Measurements from ENCODE around the gene SGMS2.

Gene SGMS2

GRCh38 chr4:107793996-107794395 is 30.7 kb upstream of the SGMS2 start:
- no peak for DNase-seq (ENCODE audit: low spot score)
- in situ Hi-C loops (cut with MboI; ENCODE audit: low pct_unique_long_range_greater_than_20kb, low sequenced_read_pairs, unreplicated experiment): no loop called here
- TF ChIP-seq CTCF (IDR thresholded peaks at IDR 0.05; ENCODE audit: extremely low read depth, insufficient read depth, missing control alignments): no peak

DNA sequence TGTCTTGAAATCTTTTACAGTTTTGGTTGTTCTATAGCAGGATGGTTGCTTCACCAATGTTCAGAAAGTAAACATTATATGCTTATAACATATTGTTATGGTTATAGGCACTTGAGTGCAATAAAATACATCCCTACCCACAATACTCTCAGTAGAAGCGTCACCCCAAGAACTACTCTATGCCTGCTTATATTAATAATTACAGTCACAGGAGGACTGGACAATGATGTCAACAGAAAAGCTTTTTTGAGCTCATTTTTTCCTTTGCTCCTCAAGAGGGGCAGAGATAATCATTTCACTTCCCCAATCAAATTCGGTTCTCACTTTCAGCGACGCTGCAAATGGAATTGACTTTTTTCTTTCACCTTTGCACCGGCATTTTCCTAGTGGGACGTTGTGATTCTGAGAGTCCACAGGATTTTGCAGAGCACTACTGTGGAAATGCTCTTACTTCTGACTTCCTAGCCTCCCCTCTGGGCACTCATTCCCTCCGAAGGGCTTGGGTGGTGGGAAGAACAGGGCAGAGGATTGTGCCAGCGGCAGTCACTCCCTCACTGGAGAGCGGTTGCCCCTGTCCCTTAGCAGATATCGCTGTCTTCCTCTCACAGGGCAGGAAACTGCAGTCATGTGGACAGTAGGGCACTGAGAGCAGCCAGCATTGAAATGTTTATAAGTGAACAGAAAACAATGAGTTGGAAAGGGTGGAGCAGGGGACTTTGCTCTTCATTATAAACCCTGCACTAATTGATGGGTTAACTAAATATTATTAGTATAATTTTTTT is 24.9 kb upstream of the SGMS2 start:
- no peak for TF ChIP-seq CTCF (IDR thresholded peaks at IDR 0.05; ENCODE audit: extremely low read depth, insufficient read depth, missing control alignments)
- in situ Hi-C loops (cut with MboI; ENCODE audit: low pct_unique_long_range_greater_than_20kb, low sequenced_read_pairs, unreplicated experiment): no loop called here
- DNase-seq (ENCODE audit: low spot score): no peak

- DNase-seq (ENCODE audit: low spot score): no peak
- in situ Hi-C loops (cut with MboI; ENCODE audit: low pct_unique_long_range_greater_than_20kb, low sequenced_read_pairs, unreplicated experiment): no loop called here
- no peak for TF ChIP-seq CTCF (IDR thresholded peaks at IDR 0.05; ENCODE audit: extremely low read depth, insufficient read depth, missing control alignments)
Measured at GRCh38 chr4:107800706-107801105, 24.0 kb upstream of the SGMS2 start.

DNA sequence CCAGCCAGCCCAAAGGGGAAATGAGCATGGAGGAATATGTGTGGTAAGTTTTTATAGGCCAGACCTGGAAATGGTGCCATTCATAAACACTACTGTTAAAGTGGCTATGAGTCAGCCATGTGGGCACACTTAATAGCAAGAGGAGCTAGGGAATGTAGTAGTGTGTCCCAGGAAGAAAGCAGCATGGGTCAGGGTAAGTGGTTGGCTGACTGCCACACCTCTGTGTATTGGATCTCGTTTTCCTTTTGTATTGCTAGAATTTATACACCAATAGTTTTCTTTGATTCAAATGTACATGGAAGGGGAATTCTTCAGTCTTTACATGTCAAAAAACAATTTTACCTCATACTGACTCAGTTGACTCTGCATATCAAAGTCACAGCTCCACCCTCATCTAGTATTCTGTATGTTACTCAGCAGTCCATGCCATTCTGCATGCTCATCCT is 22.9 kb upstream of the SGMS2 start:
- in situ Hi-C loops (cut with MboI; ENCODE audit: low pct_unique_long_range_greater_than_20kb, low sequenced_read_pairs, unreplicated experiment): no loop called here
- no peak for TF ChIP-seq CTCF (IDR thresholded peaks at IDR 0.05; ENCODE audit: extremely low read depth, insufficient read depth, missing control alignments)
- no peak for DNase-seq (ENCODE audit: low spot score)

- no peak for TF ChIP-seq CTCF (IDR thresholded peaks at IDR 0.05; ENCODE audit: extremely low read depth, insufficient read depth, missing control alignments)
- in situ Hi-C loops (cut with MboI; ENCODE audit: low pct_unique_long_range_greater_than_20kb, low sequenced_read_pairs, unreplicated experiment): no loop called here
- DNase-seq (ENCODE audit: low spot score): no peak
Measured at GRCh38 chr4:107804956-107805355, 19.8 kb upstream of the SGMS2 start.

GRCh38 chr4:107806196-107806595 is 18.5 kb upstream of the SGMS2 start:
- DNase-seq (ENCODE audit: low spot score): no peak
- in situ Hi-C loops (cut with MboI; ENCODE audit: low pct_unique_long_range_greater_than_20kb, low sequenced_read_pairs, unreplicated experiment): no loop called here
- no peak for TF ChIP-seq CTCF (IDR thresholded peaks at IDR 0.05; ENCODE audit: extremely low read depth, insufficient read depth, missing control alignments)
